ENCODE data around the gene ZNF497.

The ZNF497 gene

GRCh38 chr19:58372311-58373133, 10.0 kb upstream of the ZNF497 start:
- H4K20me1 ChIP-seq (ENCODE audit: insufficient read depth, low read length, poor library complexity, severe bottlenecking): no peaks in the 10 kb centered on the region
- no peaks in the 10 kb centered on the region for H3K4me1 ChIP-seq (ENCODE audit: insufficient read depth, low read length, poor library complexity, severe bottlenecking)
- H3K27me3 ChIP-seq (ENCODE audit: insufficient read depth, low read length, poor library complexity, severe bottlenecking): no peaks in the 10 kb centered on the region
- no peaks in the 10 kb centered on the region for H3K36me3 ChIP-seq (ENCODE audit: insufficient read depth, low read length)
- H3F3A ChIP-seq (ENCODE audit: low read depth): no peaks in the 10 kb centered on the region
- H3K4me2 ChIP-seq (ENCODE audit: low read depth, low read length, poor library complexity, severe bottlenecking): no peak overlapping the region
- no peak overlapping the region for H3K9ac ChIP-seq (ENCODE audit: low read depth, low read length, poor library complexity, severe bottlenecking)
- H3K79me2 ChIP-seq (ENCODE audit: insufficient read depth, low read length): no peaks in the 10 kb centered on the region
- H3K9me2 ChIP-seq (replicated peaks; ENCODE audit: low read depth, low read length): no peaks in the 10 kb centered on the region
- H3K9me3 ChIP-seq (ENCODE audit: insufficient read depth, low read depth, low read length): no peaks in the 10 kb centered on the region
- TF ChIP-seq, protein P1, sequence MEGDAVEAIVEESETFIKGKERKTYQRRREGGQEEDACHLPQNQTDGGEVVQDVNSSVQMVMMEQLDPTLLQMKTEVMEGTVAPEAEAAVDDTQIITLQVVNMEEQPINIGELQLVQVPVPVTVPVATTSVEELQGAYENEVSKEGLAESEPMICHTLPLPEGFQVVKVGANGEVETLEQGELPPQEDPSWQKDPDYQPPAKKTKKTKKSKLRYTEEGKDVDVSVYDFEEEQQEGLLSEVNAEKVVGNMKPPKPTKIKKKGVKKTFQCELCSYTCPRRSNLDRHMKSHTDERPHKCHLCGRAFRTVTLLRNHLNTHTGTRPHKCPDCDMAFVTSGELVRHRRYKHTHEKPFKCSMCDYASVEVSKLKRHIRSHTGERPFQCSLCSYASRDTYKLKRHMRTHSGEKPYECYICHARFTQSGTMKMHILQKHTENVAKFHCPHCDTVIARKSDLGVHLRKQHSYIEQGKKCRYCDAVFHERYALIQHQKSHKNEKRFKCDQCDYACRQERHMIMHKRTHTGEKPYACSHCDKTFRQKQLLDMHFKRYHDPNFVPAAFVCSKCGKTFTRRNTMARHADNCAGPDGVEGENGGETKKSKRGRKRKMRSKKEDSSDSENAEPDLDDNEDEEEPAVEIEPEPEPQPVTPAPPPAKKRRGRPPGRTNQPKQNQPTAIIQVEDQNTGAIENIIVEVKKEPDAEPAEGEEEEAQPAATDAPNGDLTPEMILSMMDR (conservative IDR thresholded peaks at IDR 0.05; ENCODE audit: low read length): no peak; the same call in 1 of the 2 replicates
- H2AFZ ChIP-seq (ENCODE audit: low read length): no peak overlapping the region
- H3K4me3 ChIP-seq (ENCODE audit: low read length, poor library complexity, severe bottlenecking): no peak overlapping the region

DNA sequence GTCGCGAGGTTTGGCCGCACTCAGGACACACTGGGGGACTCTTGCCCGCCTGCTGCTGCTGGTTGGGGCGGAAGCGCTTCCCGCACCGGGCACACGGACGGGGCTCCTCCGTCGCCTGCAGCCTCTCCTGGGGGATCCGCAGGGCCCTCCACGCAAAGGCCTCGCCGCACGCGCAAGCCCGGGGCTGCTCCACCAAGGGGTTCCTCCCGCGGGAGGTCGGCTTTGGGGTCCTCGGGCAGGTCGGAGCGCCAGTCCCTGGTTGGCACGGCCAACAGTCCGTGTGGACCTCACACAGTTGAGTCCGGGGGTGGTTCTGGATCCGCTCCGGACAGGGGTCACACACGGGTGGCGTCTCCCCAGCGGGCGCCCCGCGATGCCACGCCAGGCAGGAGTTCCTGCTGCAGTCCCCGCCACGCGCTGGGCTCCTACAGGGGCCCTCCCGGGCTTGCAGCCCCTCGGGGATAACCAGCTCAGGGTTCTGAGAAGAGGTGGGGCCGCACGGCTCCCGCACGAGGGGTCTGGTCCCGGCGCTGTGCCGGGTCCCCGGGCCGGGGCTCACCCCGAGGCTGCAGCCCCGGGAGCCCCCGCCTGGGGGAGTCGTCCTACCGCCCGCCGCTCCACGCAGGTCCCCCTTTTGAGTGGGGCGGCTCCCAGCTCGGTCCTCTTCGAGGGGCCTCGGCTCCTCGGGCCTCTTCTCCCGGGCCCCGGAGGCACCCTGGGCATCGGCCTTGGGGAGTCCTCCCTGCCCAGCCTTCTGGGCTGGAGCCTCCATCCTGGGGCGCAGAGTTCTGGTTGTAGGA, 6.2 kb upstream of the ZNF497 start:
- Histone ChIP-seq H3K4me1 (ENCODE audit: insufficient read depth, low read length, poor library complexity, severe bottlenecking) (peaks cover 3% of the 10 kb centered on the region), H2AFZ (ENCODE audit: low read length) (no peak overlapping the region), H3F3A (ENCODE audit: low read depth) (no peaks in the 10 kb centered on the region), H3K36me3 (ENCODE audit: insufficient read depth, low read length) (no peaks in the 10 kb centered on the region), H3K9me2 (replicated peaks; ENCODE audit: low read depth, low read length) (no peaks in the 10 kb centered on the region), H3K9me3 (ENCODE audit: insufficient read depth, low read depth, low read length) (no peaks in the 10 kb centered on the region), H4K20me1 (ENCODE audit: insufficient read depth, low read length, poor library complexity, severe bottlenecking) (no peaks in the 10 kb centered on the region), H3K4me3 (ENCODE audit: low read length, poor library complexity, severe bottlenecking) (no peak overlapping the region), H3K9ac (ENCODE audit: low read depth, low read length, poor library complexity, severe bottlenecking) (no peak overlapping the region), H3K79me2 (ENCODE audit: insufficient read depth, low read length) (no peaks in the 10 kb centered on the region), H3K4me2 (ENCODE audit: low read depth, low read length, poor library complexity, severe bottlenecking) (no peak overlapping the region), H3K27me3 (ENCODE audit: insufficient read depth, low read length, poor library complexity, severe bottlenecking) (no peaks in the 10 kb centered on the region)
- TF ChIP-seq, protein P1 (conservative IDR thresholded peaks at IDR 0.05; ENCODE audit: low read length): no peak
- no peak for TF ChIP-seq EZH2phosphoT487 (IDR thresholded peaks at IDR 0.05; ENCODE audit: borderline replicate concordance)

GRCh38 chr19:58367698-58368454, 5.3 kb upstream of the ZNF497 start:
- TF ChIP-seq, protein P1 (conservative IDR thresholded peaks at IDR 0.05; ENCODE audit: low read length): no peak
- TF ChIP-seq EZH2phosphoT487 (IDR thresholded peaks at IDR 0.05; ENCODE audit: borderline replicate concordance): no peak
- Histone ChIP-seq H3K9me3 (ENCODE audit: insufficient read depth, low read depth, low read length) (no peaks in the 10 kb centered on the region), H3K4me2 (ENCODE audit: low read depth, low read length, poor library complexity, severe bottlenecking) (no peak overlapping the region), H3K27me3 (ENCODE audit: insufficient read depth, low read length, poor library complexity, severe bottlenecking) (no peaks in the 10 kb centered on the region), H3K4me3 (ENCODE audit: low read length, poor library complexity, severe bottlenecking) (no peak overlapping the region), H3K36me3 (ENCODE audit: insufficient read depth, low read length) (no peaks in the 10 kb centered on the region), H3F3A (ENCODE audit: low read depth) (no peaks in the 10 kb centered on the region), H3K4me1 (ENCODE audit: insufficient read depth, low read length, poor library complexity, severe bottlenecking) (peaks cover 5% of the 10 kb centered on the region), H2AFZ (ENCODE audit: low read length) (no peak overlapping the region), H3K9me2 (replicated peaks; ENCODE audit: low read depth, low read length) (no peaks in the 10 kb centered on the region), H3K79me2 (ENCODE audit: insufficient read depth, low read length) (no peaks in the 10 kb centered on the region), H4K20me1 (ENCODE audit: insufficient read depth, low read length, poor library complexity, severe bottlenecking) (no peaks in the 10 kb centered on the region), H3K9ac (ENCODE audit: low read depth, low read length, poor library complexity, severe bottlenecking) (no peak overlapping the region)
